Kidney (tissue), 14 donors: ENCODE data around the gene SYCE1. TPM values are rescaled to one million over a fixed set of nuclear protein-coding genes. Genes with fewer than 3 reads are reported as not detected.
"Not testable (repeated sequence)": the region's sequence is repeated elsewhere in the genome, so short reads cannot be mapped to it uniquely, and the experiment has no call there.

Source experiments
- DNase-seq, 5 donors: peaks; one replicate each; pipeline ENCODE4 v3.0.0-alpha.2; 2013 to 2020
- FAIRE-seq: peaks from 2 replicates; lab custom pipeline; 2012; peaks lifted over from hg19 to GRCh38; lab: Jason Lieb, UNC
- H3K27ac ChIP-seq, 2 donors: one replicate each; pipeline ENCODE4 v1.7.0; 2013; ENCODE audit warnings: low read depth in 2 of 2, low read length in 2 of 2, inconsistent platforms in 1 of 2
- H3K27me3 ChIP-seq: one replicate; pipeline ENCODE4 v1.7.1; 2013; ENCODE audit warnings: low read length, inconsistent platforms; ENCODE audit not compliant: control insufficient read depth, insufficient read depth
- H3K36me3 ChIP-seq, 3 donors: one replicate each; pipeline versions ENCODE4 v1.7.0 to v1.7.1; 2013; ENCODE audit warnings: low read length in 3 of 3, control low read depth in 1 of 3, inconsistent platforms in 1 of 3; ENCODE audit not compliant: insufficient read depth in 3 of 3, control insufficient read depth in 2 of 3
- H3K4me1 ChIP-seq, 3 donors: one replicate each; pipeline versions ENCODE4 v1.7.0 to v1.7.1; 2013; ENCODE audit warnings: low read length in 3 of 3, inconsistent platforms in 1 of 3, low read depth in 1 of 3; ENCODE audit not compliant: control insufficient read depth in 2 of 3, insufficient read depth in 2 of 3
- H3K4me3 ChIP-seq, 3 donors: one replicate each; pipeline versions ENCODE4 v1.7.0 to v1.8.1; 2013; ENCODE audit warnings: low read length in 3 of 3, control low read depth in 1 of 3, inconsistent platforms in 1 of 3
- H3K9ac ChIP-seq, 3 donors: one replicate each; pipeline versions ENCODE4 v1.7.0 to v1.7.1; 2013; ENCODE audit warnings: low read length in 3 of 3, control low read depth in 1 of 3, inconsistent platforms in 1 of 3
- H3K9me3 ChIP-seq, 3 donors: one replicate each; pipeline versions ENCODE4 v1.7.0 to v1.7.1; 2013; ENCODE audit warnings: low read length in 3 of 3, control low read depth in 1 of 3, inconsistent platforms in 1 of 3; ENCODE audit not compliant: control insufficient read depth in 2 of 3, insufficient read depth in 1 of 3
- intact Hi-C: fragments of 100-400 bp; cut with DNase I; formaldehyde crosslinking; loops from one replicate; pipeline ENCODE4 v1.11.1; 2022
- polyA plus RNA-seq: library from polyadenylated mRNA; stranded (reverse); fragments of 350-450 nt; fragmentation: Illumina TruSeq; extraction: RNeasy Lipid Tissue Mini Kit (QIAGEN cat#74804); gene quantifications from one replicate; pipeline ENCODE4 v1.2.3, GENCODE V29; 2014; ENCODE audit warnings: low read depth, low replicate concordance; ENCODE audit not compliant: insufficient read depth
- total RNA-seq: library from RNA; stranded (reverse); fragmentation: NEBNext Ultra II Directional; extraction: Animal tissue kit (Norgen Biotek cat#: 25700); gene quantifications from one replicate; pipeline ENCODE4 v1.2.1, GENCODE V29; 2021
- TF ChIP-seq, protein P1 (sequence below): IDR thresholded peaks from 3 replicates; pipeline ENCODE4 v1.5.1; 2012; ENCODE audit warnings: mild to moderate bottlenecking, moderate library complexity, borderline replicate concordance; ENCODE audit not compliant: insufficient read depth; ENCODE audit errors: extremely low read depth
- donor health status: control.
- donor health status: control.
- donor health status: control.
- donor health status: control.
- donor health status: control.
- donor health status: DM: yes; HTN: yes; CAD: no.
- donor health status: Normal renal cell carcinoma (clear cell type).

The SYCE1 gene
- total and polyA plus RNA-seq, 2 donors from 2014 or later, result 1.2 to 1.4 TPM

GRCh38 chr10:133569801-133570200, 4.4 kb upstream of the SYCE1 start:
- H3K4me1 ChIP-seq, H3K4me3 ChIP-seq, FAIRE-seq, H3K9ac ChIP-seq, intact Hi-C loops, H3K36me3 ChIP-seq, DNase-seq, H3K27ac ChIP-seq, H3K27me3 ChIP-seq: not testable (repeated sequence)
- peaks cover 0 to 13% (median 2%) of the 10 kb centered on the region in 3 donors for H3K9me3 ChIP-seq

- intact Hi-C loops, H3K27me3 ChIP-seq, FAIRE-seq, H3K4me3 ChIP-seq, H3K4me1 ChIP-seq, H3K27ac ChIP-seq, H3K36me3 ChIP-seq, H3K9ac ChIP-seq: not testable (repeated sequence)
- peaks cover 0 to 12% (median 2%) of the 10 kb centered on the region in 3 donors for H3K9me3 ChIP-seq
- peak in 1 of 5 donors; percentile 10 for DNase-seq
Observed at GRCh38 chr10:133568831-133569527, 3.6 kb upstream of the SYCE1 start.

GRCh38 chr10:133568287-133568614, 2.9 kb upstream of the SYCE1 start:
- Histone ChIP-seq H3K4me3 (no peak overlapping the region), H3K9me3 (peaks cover 0 to 5% (median under 1%) of the 10 kb centered on the region in 3 donors), H3K27me3 (no peaks in the 10 kb centered on the region), H3K4me1 (no peaks in the 10 kb centered on the region), H3K9ac (no peak overlapping the region), H3K36me3 (no peaks in the 10 kb centered on the region), H3K27ac (no peak overlapping the region)
- TF ChIP-seq, protein P1, sequence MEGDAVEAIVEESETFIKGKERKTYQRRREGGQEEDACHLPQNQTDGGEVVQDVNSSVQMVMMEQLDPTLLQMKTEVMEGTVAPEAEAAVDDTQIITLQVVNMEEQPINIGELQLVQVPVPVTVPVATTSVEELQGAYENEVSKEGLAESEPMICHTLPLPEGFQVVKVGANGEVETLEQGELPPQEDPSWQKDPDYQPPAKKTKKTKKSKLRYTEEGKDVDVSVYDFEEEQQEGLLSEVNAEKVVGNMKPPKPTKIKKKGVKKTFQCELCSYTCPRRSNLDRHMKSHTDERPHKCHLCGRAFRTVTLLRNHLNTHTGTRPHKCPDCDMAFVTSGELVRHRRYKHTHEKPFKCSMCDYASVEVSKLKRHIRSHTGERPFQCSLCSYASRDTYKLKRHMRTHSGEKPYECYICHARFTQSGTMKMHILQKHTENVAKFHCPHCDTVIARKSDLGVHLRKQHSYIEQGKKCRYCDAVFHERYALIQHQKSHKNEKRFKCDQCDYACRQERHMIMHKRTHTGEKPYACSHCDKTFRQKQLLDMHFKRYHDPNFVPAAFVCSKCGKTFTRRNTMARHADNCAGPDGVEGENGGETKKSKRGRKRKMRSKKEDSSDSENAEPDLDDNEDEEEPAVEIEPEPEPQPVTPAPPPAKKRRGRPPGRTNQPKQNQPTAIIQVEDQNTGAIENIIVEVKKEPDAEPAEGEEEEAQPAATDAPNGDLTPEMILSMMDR, result no peak
- intact Hi-C loops, result no loop called here
- DNase-seq, result no peak
- no peak for FAIRE-seq

GRCh38 chr10:133567609-133568286, 2.4 kb upstream of the SYCE1 start:
- H3K9me3 ChIP-seq, result peaks cover 0 to under 1% (median 0%) of the 10 kb centered on the region in 3 donors
- peak in 1 of 5 donors; percentile 66 for DNase-seq
- TF ChIP-seq, protein P1, result no peak
- no peak overlapping the region for H3K27ac ChIP-seq
- no peaks in the 10 kb centered on the region for H3K4me1 ChIP-seq
- FAIRE-seq, result no peak
- intact Hi-C loops, result no loop called here
- no peak overlapping the region for H3K4me3 ChIP-seq
- no peak overlapping the region for H3K9ac ChIP-seq
- no peaks in the 10 kb centered on the region for H3K27me3 ChIP-seq
- H3K36me3 ChIP-seq, result no peaks in the 10 kb centered on the region
